Measurements from ENCODE around the gene MLH1.

The MLH1 gene

GRCh38 chr3:37016903-37017302, 23.6 kb downstream of the MLH1 start:
- Histone ChIP-seq H4K20me1 (ENCODE audit: insufficient read depth) (no peaks in the 10 kb centered on the region), H3K36me3 (ENCODE audit: insufficient read depth) (no peaks in the 10 kb centered on the region; the same call in 1 of the 2 replicates), H2AFZ (ENCODE audit: low read depth) (no peak overlapping the region), H3K4me2 (no peak overlapping the region), H3K4me1 (ENCODE audit: low read depth, poor library complexity, severe bottlenecking) (no peaks in the 10 kb centered on the region), H3K27me3 (ENCODE audit: insufficient read depth, low read depth) (no peaks in the 10 kb centered on the region), H3K4me3 (IDR thresholded peaks at IDR 0.05; ENCODE audit: insufficient read depth, low read depth, low read length) (no peak overlapping the region), H3K9ac (no peak overlapping the region), H3K79me2 (ENCODE audit: insufficient read depth, low read depth) (no peaks in the 10 kb centered on the region), H3K27ac (no peak overlapping the region)
- TF ChIP-seq CTCF (conservative IDR thresholded peaks at IDR 0.05; ENCODE audit: low read depth, low read length) = no peak

GRCh38 chr3:37017683-37018082, 24.4 kb downstream of the MLH1 start:
- no peak for TF ChIP-seq CTCF (conservative IDR thresholded peaks at IDR 0.05; ENCODE audit: low read depth, low read length)
- H4K20me1 ChIP-seq (ENCODE audit: insufficient read depth) = no peaks in the 10 kb centered on the region
- no peaks in the 10 kb centered on the region for H3K27me3 ChIP-seq (ENCODE audit: insufficient read depth, low read depth)
- H3K36me3 ChIP-seq (ENCODE audit: insufficient read depth) = no peaks in the 10 kb centered on the region; the same call in 1 of the 2 replicates
- no peaks in the 10 kb centered on the region for H3K79me2 ChIP-seq (ENCODE audit: insufficient read depth, low read depth)
- H3K4me2 ChIP-seq = no peak overlapping the region
- no peaks in the 10 kb centered on the region for H3K4me1 ChIP-seq (ENCODE audit: low read depth, poor library complexity, severe bottlenecking)
- no peak overlapping the region for H2AFZ ChIP-seq (ENCODE audit: low read depth)
- no peak overlapping the region for H3K27ac ChIP-seq
- H3K9ac ChIP-seq = no peak overlapping the region
- no peak overlapping the region for H3K4me3 ChIP-seq (IDR thresholded peaks at IDR 0.05; ENCODE audit: insufficient read depth, low read depth, low read length)

DNA sequence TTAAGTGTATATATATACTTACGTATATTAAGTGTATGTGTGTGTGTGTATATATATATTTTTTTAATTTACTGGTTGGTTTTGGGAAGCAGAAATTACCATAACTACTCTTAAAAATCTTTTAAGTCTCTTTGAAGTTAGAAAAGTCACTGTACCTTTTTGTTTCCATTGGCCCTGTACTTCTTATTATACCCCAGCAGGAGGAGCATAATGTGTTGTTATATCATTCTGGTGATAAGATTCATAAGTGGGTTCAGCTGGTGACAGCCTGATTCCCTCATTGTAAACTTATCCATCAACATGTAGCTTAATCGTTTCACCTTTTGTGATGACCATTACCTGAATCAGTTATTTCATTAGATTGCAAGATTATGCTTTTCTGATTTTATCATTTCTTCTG, 30.8 kb downstream of the MLH1 start:
- no peaks in the 10 kb centered on the region for H3K36me3 ChIP-seq (ENCODE audit: insufficient read depth)
- H2AFZ ChIP-seq (ENCODE audit: low read depth) = no peak overlapping the region
- no peak overlapping the region for H3K4me2 ChIP-seq
- H3K4me3 ChIP-seq (IDR thresholded peaks at IDR 0.05; ENCODE audit: insufficient read depth, low read depth, low read length) = no peak overlapping the region
- peak; percentile 32; the same call in 1 of the 2 replicates for TF ChIP-seq CTCF (conservative IDR thresholded peaks at IDR 0.05; ENCODE audit: low read depth, low read length)
- H3K4me1 ChIP-seq (ENCODE audit: low read depth, poor library complexity, severe bottlenecking) = peaks cover 5% of the 10 kb centered on the region
- no peak overlapping the region for H3K27ac ChIP-seq
- H3K27me3 ChIP-seq (ENCODE audit: insufficient read depth, low read depth) = no peaks in the 10 kb centered on the region
- H3K9ac ChIP-seq = no peak overlapping the region
- H4K20me1 ChIP-seq (ENCODE audit: insufficient read depth) = no peaks in the 10 kb centered on the region
- H3K79me2 ChIP-seq (ENCODE audit: insufficient read depth, low read depth) = no peaks in the 10 kb centered on the region

DNA sequence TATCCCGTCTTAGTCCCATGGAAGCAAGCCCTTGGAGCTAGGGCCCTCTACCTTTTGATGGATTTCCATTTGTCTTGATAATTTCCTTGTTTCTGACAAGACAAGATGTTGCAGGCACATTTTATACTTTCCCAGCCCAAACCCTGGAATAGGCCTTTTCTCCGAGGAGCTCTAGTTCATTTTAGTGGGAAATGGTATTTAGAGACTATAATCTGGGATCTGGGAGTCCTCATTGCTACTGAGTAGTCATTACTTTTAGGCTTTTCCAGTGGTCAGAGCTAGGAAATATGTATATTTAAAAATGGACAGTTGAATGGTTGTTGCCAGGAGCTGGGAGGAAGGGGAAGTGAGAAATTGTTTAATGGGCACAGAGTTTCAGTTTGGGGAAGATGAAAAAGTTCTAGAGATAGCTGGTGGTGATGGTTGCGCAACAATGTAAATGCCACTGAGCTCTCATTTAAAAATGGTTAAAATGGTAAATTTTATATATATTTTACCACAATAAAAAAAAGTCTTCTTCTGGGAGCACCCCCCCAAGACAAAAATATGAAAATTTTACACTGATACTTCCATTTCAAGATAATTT, 31.6 kb downstream of the MLH1 start:
- H3K4me1 ChIP-seq (ENCODE audit: low read depth, poor library complexity, severe bottlenecking) = peaks cover 5% of the 10 kb centered on the region
- TF ChIP-seq CTCF (conservative IDR thresholded peaks at IDR 0.05; ENCODE audit: low read depth, low read length) = no peak
- H4K20me1 ChIP-seq (ENCODE audit: insufficient read depth) = no peaks in the 10 kb centered on the region
- no peaks in the 10 kb centered on the region for H3K36me3 ChIP-seq (ENCODE audit: insufficient read depth)
- no peak overlapping the region for H2AFZ ChIP-seq (ENCODE audit: low read depth)
- no peak overlapping the region for H3K4me3 ChIP-seq (IDR thresholded peaks at IDR 0.05; ENCODE audit: insufficient read depth, low read depth, low read length)
- H3K9ac ChIP-seq = no peak overlapping the region
- no peak overlapping the region for H3K27ac ChIP-seq
- H3K79me2 ChIP-seq (ENCODE audit: insufficient read depth, low read depth) = no peaks in the 10 kb centered on the region
- H3K4me2 ChIP-seq = no peak overlapping the region
- no peaks in the 10 kb centered on the region for H3K27me3 ChIP-seq (ENCODE audit: insufficient read depth, low read depth)
